ENCODE results near the gene SEC14L5. TPM values are rescaled to one million over a fixed set of nuclear protein-coding genes. Genes with fewer than 3 reads are reported as not detected.
A peak's percentile ranks its signal among the peaks of the same experiment; 100 is the strongest.

The SEC14L5 gene
- under 1 TPM; 0.22 to 0.33 TPM for total RNA-seq
- polyA plus RNA-seq (2013, experiment 1 of 2), result 0.89 TPM
- polyA plus RNA-seq (2013, experiment 2 of 2), result 0.37 TPM
- long read RNA-seq, experiment 1, result 0 reads
- long read RNA-seq, experiment 2, result 0 reads
- long read RNA-seq, experiment 3, partial matches to known transcripts, result 1 of 4 reads
- long read RNA-seq, experiment 3, other reads (novel, unspliced or antisense), result 3 of 4 reads
- long read RNA-seq, experiment 4, result 0 reads

DNA sequence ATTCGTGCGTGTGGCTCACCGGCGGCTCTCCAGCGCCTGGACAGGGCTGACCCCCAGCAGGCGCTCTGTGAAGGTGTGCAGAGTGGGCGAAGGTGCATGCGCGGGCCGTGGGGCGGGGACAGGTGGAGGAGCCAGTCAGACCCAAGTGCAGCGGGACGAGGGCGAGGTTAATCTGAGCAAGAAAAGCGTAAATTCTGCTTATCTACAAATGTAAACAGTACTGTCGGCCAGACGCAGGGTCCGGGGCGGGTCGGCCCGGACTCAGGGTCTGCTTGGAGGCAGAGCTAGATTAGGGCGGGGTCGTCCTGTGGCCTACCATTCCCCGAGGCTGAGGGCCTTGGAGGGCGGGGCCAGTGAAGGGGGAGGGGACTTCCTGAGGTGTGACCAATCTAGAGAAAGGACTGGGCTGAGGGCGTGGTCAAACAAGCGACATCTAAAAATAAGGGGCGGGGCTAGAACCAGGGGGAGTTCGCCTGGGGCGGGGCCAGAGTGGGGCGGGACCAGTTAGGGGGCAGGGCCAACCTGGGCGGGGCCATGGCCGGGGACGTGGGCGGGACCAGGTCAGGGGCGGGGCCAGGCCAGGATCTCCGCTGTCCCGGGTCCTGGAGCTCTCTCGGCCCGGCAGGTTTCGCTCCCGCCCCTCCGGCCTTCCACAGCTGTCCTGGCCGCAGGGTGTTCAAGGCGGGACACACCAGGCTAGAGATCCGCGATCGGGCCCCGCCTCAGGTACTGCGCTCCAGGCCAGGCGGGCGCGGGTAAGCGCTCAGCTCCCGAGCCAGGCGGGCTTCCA lies at the start of gene SEC14L5:
Gene SEC14L5 (plus strand): TSS at position 611 of the 790 bp plus-strand sequence. CDS start 994 bp downstream, outside the sequence.
- peak within 1 kb of the TSS; percentile 83 for H3K4me3 ChIP-seq (ENCODE audit: low read length)
- DNase-seq, result peak; percentile 100
- H3K36me3 ChIP-seq (ENCODE audit: control insufficient read depth, insufficient read depth, low read length), result no peaks in the 10 kb centered on the region
- WGBS, 2 experiments (ENCODE audit: insufficient coverage in 1 of 2, insufficient read length in 1 of 2), result 0 to 1% methylated on average over 21 to 56 of the region's 56 CpGs
- H3K4me1 ChIP-seq (ENCODE audit: control insufficient read depth, insufficient read depth, low read length), result no peaks in the 10 kb centered on the region
- no peak within 1 kb of the TSS for H3K27ac ChIP-seq (ENCODE audit: low read depth, low read length)
- Mint-ChIP-seq H3K36me3 (ENCODE audit: low read depth) (no peaks in the 10 kb centered on the region), H3K27ac (peak within 1 kb of the TSS; percentile 65), H3K27me3 (ENCODE audit: insufficient read depth) (peaks cover 29% of the 10 kb centered on the region), H3K9me3 (no peaks in the 10 kb centered on the region), H3K4me1 (peaks cover 5% of the 10 kb centered on the region), H3K4me3 (peak within 1 kb of the TSS; percentile 70)
- TF ChIP-seq, protein P1, sequence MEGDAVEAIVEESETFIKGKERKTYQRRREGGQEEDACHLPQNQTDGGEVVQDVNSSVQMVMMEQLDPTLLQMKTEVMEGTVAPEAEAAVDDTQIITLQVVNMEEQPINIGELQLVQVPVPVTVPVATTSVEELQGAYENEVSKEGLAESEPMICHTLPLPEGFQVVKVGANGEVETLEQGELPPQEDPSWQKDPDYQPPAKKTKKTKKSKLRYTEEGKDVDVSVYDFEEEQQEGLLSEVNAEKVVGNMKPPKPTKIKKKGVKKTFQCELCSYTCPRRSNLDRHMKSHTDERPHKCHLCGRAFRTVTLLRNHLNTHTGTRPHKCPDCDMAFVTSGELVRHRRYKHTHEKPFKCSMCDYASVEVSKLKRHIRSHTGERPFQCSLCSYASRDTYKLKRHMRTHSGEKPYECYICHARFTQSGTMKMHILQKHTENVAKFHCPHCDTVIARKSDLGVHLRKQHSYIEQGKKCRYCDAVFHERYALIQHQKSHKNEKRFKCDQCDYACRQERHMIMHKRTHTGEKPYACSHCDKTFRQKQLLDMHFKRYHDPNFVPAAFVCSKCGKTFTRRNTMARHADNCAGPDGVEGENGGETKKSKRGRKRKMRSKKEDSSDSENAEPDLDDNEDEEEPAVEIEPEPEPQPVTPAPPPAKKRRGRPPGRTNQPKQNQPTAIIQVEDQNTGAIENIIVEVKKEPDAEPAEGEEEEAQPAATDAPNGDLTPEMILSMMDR (conservative IDR thresholded peaks at IDR 0.05), result no peak
- peaks cover 24% of the 10 kb centered on the region for H3K27me3 ChIP-seq (ENCODE audit: control insufficient read depth, insufficient read depth, low read length, poor library complexity, severe bottlenecking)
- no peaks in the 10 kb centered on the region for H3K9me3 ChIP-seq (ENCODE audit: control insufficient read depth, low read length)
- H3K9ac ChIP-seq (ENCODE audit: extremely low read depth, low read length, poor library complexity, severe bottlenecking), result no peak within 1 kb of the TSS

DNA sequence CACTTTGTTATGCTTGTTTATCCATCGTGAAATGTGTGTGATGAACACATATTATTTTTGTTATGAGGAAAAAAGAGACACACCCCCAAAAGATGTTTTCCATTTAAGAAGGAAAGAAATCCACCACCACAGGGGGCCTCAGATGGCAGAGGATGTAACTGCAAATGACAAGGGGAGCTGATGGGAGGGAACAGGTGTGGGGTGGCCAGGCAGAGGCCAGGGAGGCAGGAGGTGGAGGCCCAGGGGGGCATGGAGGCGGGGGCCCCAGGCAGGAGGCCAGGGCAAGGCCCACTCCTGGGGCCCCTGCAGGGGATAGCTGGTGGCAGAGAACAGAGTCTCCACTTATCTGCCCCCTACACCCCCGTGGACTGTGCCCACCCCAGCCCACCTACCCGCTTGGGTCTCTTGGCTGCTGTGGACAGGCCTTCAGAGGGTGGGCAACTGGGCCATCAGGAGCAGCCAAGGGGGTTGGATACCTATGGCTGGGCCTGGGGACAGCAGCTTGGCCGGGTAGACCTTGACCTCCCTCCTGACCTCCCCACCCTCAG lies 49.2 kb upstream of the SEC14L5 start:
- WGBS, 2 experiments (ENCODE audit: insufficient coverage in 1 of 2, insufficient read length in 1 of 2), result 83 to 98% methylated on average over 1 to 5 of the region's 5 CpGs
- Mint-ChIP-seq H3K4me1 (peaks cover 6% of the 10 kb centered on the region), H3K9me3 (no peaks in the 10 kb centered on the region), H3K27me3 (ENCODE audit: insufficient read depth) (no peaks in the 10 kb centered on the region), H3K36me3 (ENCODE audit: low read depth) (peaks cover 24% of the 10 kb centered on the region), H3K27ac (no peak overlapping the region), H3K4me3 (no peak overlapping the region)
- TF ChIP-seq, protein P1 (conservative IDR thresholded peaks at IDR 0.05), result no peak
- no peaks in the 10 kb centered on the region for H3K27me3 ChIP-seq (ENCODE audit: control insufficient read depth, insufficient read depth, low read length, poor library complexity, severe bottlenecking)
- no peak overlapping the region for H3K9ac ChIP-seq (ENCODE audit: extremely low read depth, low read length, poor library complexity, severe bottlenecking)
- no peaks in the 10 kb centered on the region for H3K36me3 ChIP-seq (ENCODE audit: control insufficient read depth, insufficient read depth, low read length)
- H3K27ac ChIP-seq (ENCODE audit: low read depth, low read length), result no peak overlapping the region
- no peak for DNase-seq
- H3K4me1 ChIP-seq (ENCODE audit: control insufficient read depth, insufficient read depth, low read length), result peaks cover 8% of the 10 kb centered on the region
- H3K4me3 ChIP-seq (ENCODE audit: low read length), result no peak overlapping the region
- H3K9me3 ChIP-seq (ENCODE audit: control insufficient read depth, low read length), result no peaks in the 10 kb centered on the region

DNA sequence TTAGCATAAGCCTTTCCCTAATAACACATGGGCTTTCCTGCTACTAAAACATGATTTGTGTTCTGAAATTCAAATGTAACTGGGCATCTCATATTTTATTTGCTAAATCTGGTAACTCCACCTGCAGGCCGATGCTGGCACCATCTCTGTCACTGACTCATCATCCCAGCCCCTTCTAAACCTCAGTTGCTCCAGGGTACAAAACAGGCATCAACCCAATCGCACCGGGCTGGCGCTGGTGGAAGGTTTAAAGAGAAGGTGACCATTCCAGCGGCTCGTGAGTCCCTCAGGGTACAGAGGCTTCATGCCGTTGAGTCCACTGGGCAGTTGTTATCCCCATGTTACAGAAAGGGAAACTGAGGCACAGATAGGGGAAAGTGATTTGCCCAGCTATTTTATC lies 48.3 kb upstream of the SEC14L5 start:
- no peaks in the 10 kb centered on the region for H3K9me3 Mint-ChIP-seq
- H3K27me3 Mint-ChIP-seq (ENCODE audit: insufficient read depth), result no peaks in the 10 kb centered on the region
- Histone ChIP-seq H3K27me3 (ENCODE audit: control insufficient read depth, insufficient read depth, low read length, poor library complexity, severe bottlenecking) (no peaks in the 10 kb centered on the region), H3K27ac (ENCODE audit: low read depth, low read length) (no peak overlapping the region), H3K4me3 (ENCODE audit: low read length) (no peak overlapping the region), H3K9ac (ENCODE audit: extremely low read depth, low read length, poor library complexity, severe bottlenecking) (no peak overlapping the region), H3K36me3 (ENCODE audit: control insufficient read depth, insufficient read depth, low read length) (no peaks in the 10 kb centered on the region), H3K9me3 (ENCODE audit: control insufficient read depth, low read length) (no peaks in the 10 kb centered on the region), H3K4me1 (ENCODE audit: control insufficient read depth, insufficient read depth, low read length) (peaks cover 8% of the 10 kb centered on the region)
- TF ChIP-seq, protein P1 (conservative IDR thresholded peaks at IDR 0.05), result peak; percentile 25
- 96 to 100% methylated on average over 1 to 7 of the region's 7 CpGs for WGBS, 2 experiments (ENCODE audit: insufficient coverage in 1 of 2, insufficient read length in 1 of 2)
- H3K36me3 Mint-ChIP-seq (ENCODE audit: low read depth), result peaks cover 16% of the 10 kb centered on the region
- peaks cover 6% of the 10 kb centered on the region for H3K4me1 Mint-ChIP-seq
- no peak for DNase-seq
- no peak overlapping the region for H3K4me3 Mint-ChIP-seq
- H3K27ac Mint-ChIP-seq, result no peak overlapping the region
